Retinal pigment epithelial cell (primary cell): Measurements from ENCODE around the gene HCAR3.

ENCODE experiments used
- DNase-seq: peaks from one replicate; pipeline ENCODE4 v3.0.0-alpha.2; 2010; ENCODE audit warnings: low read depth
- H3K4me3 ChIP-seq: 2 replicates; pipeline ENCODE4 v1.5.1; 2011; ENCODE audit warnings: mild to moderate bottlenecking, low read length, control low read depth, moderate library complexity
- CTCF ChIP-seq: conservative IDR thresholded peaks from 2 replicates; pipeline ENCODE4 v1.5.1; 2011; ENCODE audit warnings: low read depth, low read length, control low read depth, inconsistent platforms

HCAR3 gene

GRCh38 chr12:122747224-122748135 is 30.9 kb upstream of the HCAR3 start:
- no peak overlapping the region for H3K4me3 ChIP-seq
- DNase-seq, result no peak
- no peak for TF ChIP-seq CTCF

- DNase-seq, result no peak
- H3K4me3 ChIP-seq, result no peak overlapping the region
- TF ChIP-seq CTCF, result no peak
Observed at GRCh38 chr12:122743895-122744525, 27.4 kb upstream of the HCAR3 start.

- no peak for TF ChIP-seq CTCF
- no peak for DNase-seq
- no peak overlapping the region for H3K4me3 ChIP-seq
Observed at GRCh38 chr12:122740351-122740750, 23.7 kb upstream of the HCAR3 start.

- H3K4me3 ChIP-seq, result no peak overlapping the region
- DNase-seq, result no peak
- no peak for TF ChIP-seq CTCF
Observed at GRCh38 chr12:122738571-122738970, 22.0 kb upstream of the HCAR3 start.

GRCh38 chr12:122732611-122733010 is 16.0 kb upstream of the HCAR3 start:
- no peak for TF ChIP-seq CTCF
- H3K4me3 ChIP-seq, result no peak overlapping the region
- DNase-seq, result no peak

GRCh38 chr12:122732170-122732569 is 15.6 kb upstream of the HCAR3 start:
- no peak for DNase-seq
- TF ChIP-seq CTCF, result no peak

More at GRCh38 chr12:122732170-122732569, 15.6 kb upstream of the HCAR3 start:
- H3K4me3 ChIP-seq, result no peak overlapping the region
